RWPE1 (cell line): ENCODE measurements around the gene CASKIN1.
A peak's percentile ranks its signal among the peaks of the same experiment; 100 is the strongest.

ENCODE experiments used
- CTCF ChIA-PET: fragments of 350-600 bp; sonication (Branson Sonifier 250); formaldehyde crosslinking; extraction: SDS; loops from one replicate; lab custom pipeline; 2021; lab: Yijun Ruan, JAX
- POLR2A ChIA-PET: fragments of 400-600 bp; formaldehyde crosslinking; extraction: SDS; loops from one replicate; lab custom pipeline; 2020; ENCODE audit warnings: antibody characterized with exemption; ENCODE audit not compliant: low non-redundant PET; lab: Yijun Ruan, JAX
- DNase-seq: peaks from one replicate; pipeline ENCODE4 v3.0.0; 2012; ENCODE audit warnings: low spot score
- H3K27ac ChIP-seq: fragments of 450-650 bp; 2 replicates; pipeline ENCODE4 v1.5.1; 2017
- CTCF ChIP-seq: fragments of 450-650 bp; conservative IDR thresholded peaks from 2 replicates; pipeline ENCODE4 v1.5.1; 2017; ENCODE audit warnings: low read depth, mild to moderate bottlenecking

CASKIN1 gene

DNA sequence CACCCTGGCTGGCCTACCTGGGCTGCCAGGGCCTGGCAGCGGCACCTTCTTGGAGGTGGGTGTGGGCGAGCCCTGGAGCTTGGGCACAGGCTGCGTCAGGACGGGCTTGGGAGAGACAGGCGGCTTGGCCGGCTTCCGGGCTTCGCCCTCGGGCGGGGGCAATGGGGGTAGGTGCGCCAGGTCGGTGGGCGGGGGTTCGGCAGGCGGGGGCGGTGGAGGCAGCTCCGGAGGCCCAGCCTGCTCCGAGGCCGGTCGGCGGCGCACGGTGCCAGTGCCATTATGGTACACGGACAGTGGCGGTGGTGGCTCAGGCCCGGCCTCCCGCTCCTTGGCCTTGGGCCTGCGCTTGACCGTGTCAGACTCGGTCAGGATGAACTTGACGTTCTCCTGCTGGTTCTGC is 16.8 kb downstream of the CASKIN1 start:
- CTCF ChIA-PET = no interaction called here
- peak overlapping the region; percentile 67 for H3K27ac ChIP-seq
- TF ChIP-seq CTCF = no peak
- POLR2A ChIA-PET = no interaction called here
- DNase-seq = no peak

DNA sequence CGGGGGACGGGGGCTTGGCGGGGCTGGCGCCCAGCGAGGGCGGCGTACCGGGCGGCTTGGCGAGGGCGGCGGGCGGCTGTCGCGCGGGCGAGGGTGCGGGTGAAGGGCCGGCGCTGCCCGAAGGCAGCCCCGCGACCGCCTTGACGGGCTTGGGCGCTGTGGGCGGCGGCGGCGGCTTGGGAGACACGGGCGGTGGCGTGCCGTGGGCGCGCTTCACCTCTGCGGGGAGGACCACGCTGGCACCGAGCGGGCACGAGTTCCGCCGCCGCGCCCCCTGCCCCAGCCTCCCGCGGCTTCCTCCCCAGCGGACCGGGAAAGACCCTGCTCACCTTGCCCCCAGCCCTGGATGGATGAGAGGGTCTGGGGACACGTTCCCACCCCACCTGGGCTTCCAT is 17.3 kb downstream of the CASKIN1 start:
- peak overlapping the region; percentile 67 for H3K27ac ChIP-seq
- no peak for TF ChIP-seq CTCF
- CTCF ChIA-PET = no interaction called here
- DNase-seq = no peak
- POLR2A ChIA-PET = no interaction called here

GRCh38 chr16:2178321-2179106 is 17.9 kb downstream of the CASKIN1 start:
- peak overlapping the region; percentile 67 for H3K27ac ChIP-seq
- CTCF ChIA-PET = interaction anchor here (0.7 kb wide), 1 partner anchor 270 kb away, joined by 5 read pairs; no protein-coding TSS in a partner anchor
- DNase-seq = no peak
- TF ChIP-seq CTCF = no peak
- POLR2A ChIA-PET = no interaction called here

- CTCF ChIA-PET = no interaction called here
- DNase-seq = no peak
- H3K27ac ChIP-seq = peak overlapping the region; percentile 67
- no peak for TF ChIP-seq CTCF
- POLR2A ChIA-PET = no interaction called here
Observed at GRCh38 chr16:2177561-2177960, 18.8 kb downstream of the CASKIN1 start.

GRCh38 chr16:2177101-2177500 is 19.3 kb downstream of the CASKIN1 start:
- POLR2A ChIA-PET = no interaction called here
- CTCF ChIA-PET = interaction anchor here (1.4 kb wide), 1 partner anchor 17 kb away, joined by 4 read pairs; no protein-coding TSS in a partner anchor

GRCh38 chr16:2176047-2176446 is 20.4 kb downstream of the CASKIN1 start:
- ChIA-PET CTCF (interaction anchor here (0.5 to 1.4 kb wide), 4 partner anchors 13 to 303 kb away, joined by 3 to 5 read pairs (median 4); no protein-coding TSS in a partner anchor), POLR2A (interaction anchor here (1.1 kb wide), 1 partner anchor 21 kb away, joined by 3 read pairs; no protein-coding TSS in a partner anchor)
- TF ChIP-seq CTCF = no peak
- peak overlapping the region; percentile 67 for H3K27ac ChIP-seq
- no peak for DNase-seq

More at GRCh38 chr16:2177101-2177500, 19.3 kb downstream of the CASKIN1 start:
- DNase-seq = no peak
- no peak for TF ChIP-seq CTCF
- H3K27ac ChIP-seq = peak overlapping the region; percentile 67
